Measurements from ENCODE around the gene KCTD17. TPM values are rescaled to one million over a fixed set of nuclear protein-coding genes. Genes with fewer than 3 reads are reported as not detected.

Gene KCTD17
- total RNA-seq, 1 experiment from 2014 or later: 19.8 TPM

- DNase-seq: no peak
- peaks cover 73% of the 10 kb centered on the region for H3K36me3 Mint-ChIP-seq (ENCODE audit: insufficient read depth, unreplicated experiment)
- peaks cover 40% of the 10 kb centered on the region for H3K4me1 Mint-ChIP-seq (ENCODE audit: low read depth, unreplicated experiment)
- intact Hi-C loops (cut with micrococcal nuclease; ENCODE audit: unreplicated experiment): no loop called here
- no peak overlapping the region for H3K27ac Mint-ChIP-seq (ENCODE audit: unreplicated experiment)
- no peaks in the 10 kb centered on the region for H3K27me3 Mint-ChIP-seq (ENCODE audit: unreplicated experiment)
- CTCF ChIA-PET: interaction anchor here (1.1 to 2.7 kb wide), 3 partner anchors 11 to 165 kb away, joined by 3 to 12 read pairs (median 3); no protein-coding TSS in a partner anchor
- no peaks in the 10 kb centered on the region for H3K9me3 Mint-ChIP-seq (ENCODE audit: low read depth, unreplicated experiment)
- BruUV-seq (replicated peaks): no TSS peak
- H3K4me3 Mint-ChIP-seq (ENCODE audit: low read depth, unreplicated experiment): peak overlapping the region; percentile 95
- TF ChIP-seq, protein P1, sequence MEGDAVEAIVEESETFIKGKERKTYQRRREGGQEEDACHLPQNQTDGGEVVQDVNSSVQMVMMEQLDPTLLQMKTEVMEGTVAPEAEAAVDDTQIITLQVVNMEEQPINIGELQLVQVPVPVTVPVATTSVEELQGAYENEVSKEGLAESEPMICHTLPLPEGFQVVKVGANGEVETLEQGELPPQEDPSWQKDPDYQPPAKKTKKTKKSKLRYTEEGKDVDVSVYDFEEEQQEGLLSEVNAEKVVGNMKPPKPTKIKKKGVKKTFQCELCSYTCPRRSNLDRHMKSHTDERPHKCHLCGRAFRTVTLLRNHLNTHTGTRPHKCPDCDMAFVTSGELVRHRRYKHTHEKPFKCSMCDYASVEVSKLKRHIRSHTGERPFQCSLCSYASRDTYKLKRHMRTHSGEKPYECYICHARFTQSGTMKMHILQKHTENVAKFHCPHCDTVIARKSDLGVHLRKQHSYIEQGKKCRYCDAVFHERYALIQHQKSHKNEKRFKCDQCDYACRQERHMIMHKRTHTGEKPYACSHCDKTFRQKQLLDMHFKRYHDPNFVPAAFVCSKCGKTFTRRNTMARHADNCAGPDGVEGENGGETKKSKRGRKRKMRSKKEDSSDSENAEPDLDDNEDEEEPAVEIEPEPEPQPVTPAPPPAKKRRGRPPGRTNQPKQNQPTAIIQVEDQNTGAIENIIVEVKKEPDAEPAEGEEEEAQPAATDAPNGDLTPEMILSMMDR (IDR thresholded peaks at IDR 0.05; ENCODE audit: unreplicated experiment): no peak
Observed at GRCh38 chr22:37021041-37021440, 30.5 kb upstream of the KCTD17 start.

- Mint-ChIP-seq H3K4me1 (ENCODE audit: low read depth, unreplicated experiment) (peaks cover 34% of the 10 kb centered on the region), H3K27ac (ENCODE audit: unreplicated experiment) (peak overlapping the region; percentile 50), H3K9me3 (ENCODE audit: low read depth, unreplicated experiment) (no peaks in the 10 kb centered on the region), H3K36me3 (ENCODE audit: insufficient read depth, unreplicated experiment) (peaks cover 73% of the 10 kb centered on the region), H3K4me3 (ENCODE audit: low read depth, unreplicated experiment) (peak overlapping the region; percentile 49), H3K27me3 (ENCODE audit: unreplicated experiment) (no peaks in the 10 kb centered on the region)
- intact Hi-C loops (cut with micrococcal nuclease; ENCODE audit: unreplicated experiment): no loop called here
- peak; percentile 43 for DNase-seq
- BruUV-seq (replicated peaks): no TSS peak
- TF ChIP-seq, protein P1 (IDR thresholded peaks at IDR 0.05; ENCODE audit: unreplicated experiment): peak; percentile 79
- CTCF ChIA-PET: interaction anchor here (0.6 to 2.7 kb wide), 4 partner anchors 8 to 28 kb away, joined by 3 to 12 read pairs (median 4); no protein-coding TSS in a partner anchor
Observed at GRCh38 chr22:37021710-37022482, 29.6 kb upstream of the KCTD17 start.

- intact Hi-C loops (cut with micrococcal nuclease; ENCODE audit: unreplicated experiment): no loop called here
- H3K27me3 Mint-ChIP-seq (ENCODE audit: unreplicated experiment): no peaks in the 10 kb centered on the region
- peak overlapping the region; percentile 49 for H3K4me3 Mint-ChIP-seq (ENCODE audit: low read depth, unreplicated experiment)
- peak overlapping the region; percentile 50 for H3K27ac Mint-ChIP-seq (ENCODE audit: unreplicated experiment)
- peaks cover 26% of the 10 kb centered on the region for H3K4me1 Mint-ChIP-seq (ENCODE audit: low read depth, unreplicated experiment)
- peaks cover 74% of the 10 kb centered on the region for H3K36me3 Mint-ChIP-seq (ENCODE audit: insufficient read depth, unreplicated experiment)
- CTCF ChIA-PET: interaction anchor here (0.6 to 2.7 kb wide), 4 partner anchors 8 to 29 kb away, joined by 3 to 12 read pairs (median 4); no protein-coding TSS in a partner anchor
- no TSS peak for BruUV-seq (replicated peaks)
- DNase-seq: no peak
- H3K9me3 Mint-ChIP-seq (ENCODE audit: low read depth, unreplicated experiment): no peaks in the 10 kb centered on the region
- TF ChIP-seq, protein P1 (IDR thresholded peaks at IDR 0.05; ENCODE audit: unreplicated experiment): no peak
Observed at GRCh38 chr22:37022483-37023337, 28.8 kb upstream of the KCTD17 start.

DNA sequence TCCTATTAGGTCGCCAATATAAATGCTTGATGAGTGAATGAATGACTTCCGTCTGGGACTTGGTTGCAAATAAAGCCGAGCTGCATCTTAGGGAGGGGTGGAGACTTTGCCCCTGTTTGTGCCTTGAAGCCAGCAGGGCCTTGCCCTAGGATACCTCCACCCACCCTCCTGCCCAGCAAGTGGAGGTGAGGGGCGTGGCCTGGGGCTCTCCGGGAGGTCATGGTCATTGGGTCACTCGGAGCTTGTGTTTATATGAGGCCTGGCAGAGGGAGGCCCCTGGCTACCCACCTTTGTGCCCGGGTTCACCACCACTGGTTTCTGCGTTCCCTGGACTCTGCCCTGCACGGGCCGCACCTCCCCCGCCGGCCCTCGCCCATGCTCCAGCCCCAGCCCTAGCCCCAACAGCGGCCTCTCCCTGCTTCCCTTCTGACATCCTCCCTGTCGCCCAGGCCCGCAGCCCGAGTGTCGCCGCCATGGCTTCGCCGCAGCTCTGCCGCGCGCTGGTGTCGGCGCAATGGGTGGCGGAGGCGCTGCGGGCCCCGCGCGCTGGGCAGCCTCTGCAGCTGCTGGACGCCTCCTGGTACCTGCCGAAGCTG is 27.7 kb upstream of the KCTD17 start:
- intact Hi-C loops (cut with micrococcal nuclease; ENCODE audit: unreplicated experiment): no loop called here
- TF ChIP-seq, protein P1 (IDR thresholded peaks at IDR 0.05; ENCODE audit: unreplicated experiment): no peak
- CTCF ChIA-PET: no interaction called here
- Mint-ChIP-seq H3K4me3 (ENCODE audit: low read depth, unreplicated experiment) (no peak overlapping the region), H3K36me3 (ENCODE audit: insufficient read depth, unreplicated experiment) (peaks cover 67% of the 10 kb centered on the region), H3K9me3 (ENCODE audit: low read depth, unreplicated experiment) (no peaks in the 10 kb centered on the region), H3K27ac (ENCODE audit: unreplicated experiment) (no peak overlapping the region), H3K27me3 (ENCODE audit: unreplicated experiment) (no peaks in the 10 kb centered on the region), H3K4me1 (ENCODE audit: low read depth, unreplicated experiment) (peaks cover 24% of the 10 kb centered on the region)
- BruUV-seq (replicated peaks): no TSS peak
- no peak for DNase-seq

All from Calu3 (cell line).